Measurements from ENCODE around the gene PTH.

DNA sequence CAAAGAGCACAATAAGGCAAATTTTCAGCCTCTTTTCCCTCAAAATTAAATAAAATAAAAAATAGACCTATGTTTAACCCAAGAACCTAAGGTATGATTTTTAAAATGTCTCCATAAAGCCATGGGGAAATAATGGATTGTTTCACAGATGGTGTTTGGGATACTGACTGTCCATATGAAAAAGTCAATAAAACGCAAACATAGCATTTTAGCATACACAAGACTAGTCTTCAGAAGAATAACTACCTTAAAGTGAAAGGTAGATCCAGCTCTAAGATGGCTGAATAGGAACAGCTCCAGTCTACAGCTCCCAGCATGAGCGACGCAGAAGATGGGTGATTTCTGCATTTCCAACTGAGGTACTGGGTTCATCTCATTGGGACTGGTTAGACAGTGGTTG is 16.1 kb downstream of the PTH start:
- no peak for TF ChIP-seq CTCF (IDR thresholded peaks at IDR 0.05)
- TF ChIP-seq EP300 (IDR thresholded peaks at IDR 0.05; ENCODE audit: low read depth), result no peak
- no peak for TF ChIP-seq POLR2A (IDR thresholded peaks at IDR 0.05)
- TF ChIP-seq POLR2AphosphoS5 (IDR thresholded peaks at IDR 0.05), result no peak

All from transverse colon (tissue), 4 donors.